T follicular helper cell (primary cell): Measurements from ENCODE around the gene SFTPA2.
A peak's percentile ranks its signal among the peaks of the same experiment; 100 is the strongest.
"Not testable (repeated sequence)": the region's sequence is repeated elsewhere in the genome, so short reads cannot be mapped to it uniquely, and the experiment has no call there.

Experiments
- DNase-seq: peaks from one replicate; pipeline ENCODE4 v3.0.0-alpha.2; 2020; ENCODE audit warnings: low read depth
- total RNA-seq, 2 experiments: gene quantifications; one replicate each; lab custom pipeline; 2026; lab: John Stamatoyannopoulos, UW

Gene SFTPA2
- total RNA-seq = 0 reads per million in 2 experiments

DNA sequence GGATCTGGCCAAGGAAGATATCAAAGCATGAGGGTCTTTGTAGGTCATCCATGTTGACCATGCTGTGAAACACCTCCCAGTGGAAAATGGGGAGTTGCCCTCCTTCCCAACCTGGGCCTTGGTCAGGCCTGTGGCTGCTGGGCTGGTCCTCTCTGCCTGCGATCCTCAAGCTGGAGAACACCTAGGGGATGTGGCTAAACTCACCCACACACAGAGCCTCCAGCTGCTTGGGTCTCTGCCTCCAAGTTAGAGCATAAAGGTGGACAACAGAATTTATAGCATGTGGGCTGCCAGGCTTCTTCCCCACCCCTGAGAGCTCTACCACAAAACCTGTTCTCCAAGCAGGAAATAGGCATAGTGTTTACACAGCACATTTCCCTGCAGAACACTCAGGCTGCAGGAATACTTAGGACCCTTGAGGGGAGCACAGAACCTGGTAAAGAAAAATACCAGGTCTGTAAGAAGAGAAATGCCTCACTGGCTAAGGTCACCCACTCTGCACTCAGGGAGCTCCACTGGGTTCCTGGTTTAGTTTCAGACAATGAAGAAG is at the start of gene SFTPA2:
TSS of gene SFTPA2 (minus strand) at position 248 of the 550 bp plus-strand sequence. CDS start 924 bp downstream, outside the sequence.
- no peak for DNase-seq

DNA sequence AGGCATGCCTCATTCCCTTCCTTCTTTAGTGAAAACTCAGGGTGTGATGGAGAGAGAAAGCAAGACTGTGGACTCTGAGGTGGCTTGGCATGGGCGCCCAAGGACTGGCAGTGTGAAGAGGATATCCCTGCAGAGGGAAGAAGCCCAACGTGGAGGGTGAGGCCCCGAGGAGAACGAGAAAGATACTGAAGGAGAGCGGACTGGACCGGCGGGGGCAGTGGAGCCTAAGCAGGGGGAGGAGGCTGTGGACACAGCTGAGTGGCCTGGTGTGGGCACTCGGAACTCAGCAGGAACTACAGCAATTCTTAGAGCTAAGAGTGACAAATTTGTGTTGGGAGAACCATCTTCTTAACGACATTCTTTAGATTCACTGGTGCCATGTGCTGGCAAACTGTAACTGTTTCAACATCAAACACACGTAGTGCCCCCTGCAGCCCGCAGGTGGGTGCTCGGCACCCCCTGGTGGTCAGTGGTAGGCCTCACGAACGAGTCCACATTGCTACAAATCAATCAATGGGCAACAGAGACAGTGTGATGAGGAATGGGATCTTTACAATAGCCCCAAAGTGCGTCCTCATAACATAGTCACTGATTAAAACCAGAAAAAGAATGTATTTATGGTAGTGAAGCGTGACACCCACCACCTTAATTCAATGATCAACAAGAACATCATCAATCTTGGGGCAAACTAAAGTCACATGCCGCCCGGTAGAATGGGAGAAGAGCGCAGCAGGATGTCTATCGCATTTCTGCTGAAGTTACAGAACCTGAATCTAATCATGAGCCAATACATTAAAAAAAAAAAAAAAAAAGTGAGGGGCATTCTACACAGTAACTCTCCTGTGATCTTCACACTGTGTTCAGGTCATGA is 48.5 kb upstream of the SFTPA2 start:
- DNase-seq = no peak

DNA sequence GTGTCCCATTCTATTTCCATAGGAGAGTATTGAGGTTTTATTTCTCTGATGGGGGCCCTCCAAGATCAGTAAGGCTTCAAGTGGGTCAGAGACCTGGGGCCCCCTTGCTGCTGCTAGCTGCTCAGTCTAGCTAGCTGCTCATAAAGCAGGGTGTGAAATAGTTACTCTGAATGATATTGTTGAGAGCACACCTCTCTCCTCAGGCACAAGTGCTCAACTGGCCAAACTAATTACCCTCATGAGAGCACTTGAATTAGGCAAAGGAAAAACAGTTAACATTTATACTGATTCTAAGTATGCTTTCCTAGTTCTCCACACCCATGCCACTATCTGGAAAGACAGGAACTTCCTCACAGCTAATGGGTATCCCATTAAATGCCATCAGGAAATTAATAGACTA is 45.1 kb upstream of the SFTPA2 start:
- no peak for DNase-seq

DNA sequence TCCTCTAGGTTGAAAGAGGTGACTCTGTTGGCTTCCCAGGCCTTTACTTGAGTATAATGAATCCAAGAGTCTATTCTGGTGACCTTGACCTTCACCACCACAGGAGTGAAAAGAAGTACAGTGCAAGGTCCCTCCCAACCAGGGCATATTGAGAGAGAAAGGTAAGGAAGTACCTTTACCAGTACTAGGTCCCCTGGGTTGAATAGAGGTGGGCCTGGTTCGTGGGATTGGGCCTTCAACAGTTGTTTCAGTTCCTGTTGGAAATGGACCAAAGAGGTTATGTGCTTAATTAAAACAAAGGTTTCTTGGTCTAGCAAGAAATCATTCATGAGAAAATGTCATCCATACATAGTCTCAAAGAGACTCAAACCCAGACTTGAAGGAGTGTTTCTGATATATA is 44.1 kb upstream of the SFTPA2 start:
- DNase-seq = no peak

DNA sequence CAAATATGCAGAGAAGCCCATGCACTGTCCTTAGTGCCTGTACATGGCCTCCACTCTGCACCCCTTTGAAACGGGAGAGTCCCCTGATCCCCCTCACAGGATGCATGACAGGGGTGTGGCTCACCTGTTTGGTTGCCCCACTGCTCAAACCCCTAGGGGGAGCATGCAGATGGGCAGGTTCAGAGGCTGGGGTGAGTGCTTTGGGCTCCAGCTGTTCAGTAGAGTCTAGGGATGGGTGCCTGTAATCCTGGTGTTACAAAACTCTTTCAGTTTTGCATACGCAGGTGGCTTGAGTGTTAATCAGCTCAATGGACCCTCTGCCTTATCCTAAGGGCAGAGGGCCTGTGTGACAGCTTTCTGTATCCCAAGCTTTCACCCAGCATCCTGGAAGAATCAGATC is 42.7 kb upstream of the SFTPA2 start:
- no peak for DNase-seq

DNA sequence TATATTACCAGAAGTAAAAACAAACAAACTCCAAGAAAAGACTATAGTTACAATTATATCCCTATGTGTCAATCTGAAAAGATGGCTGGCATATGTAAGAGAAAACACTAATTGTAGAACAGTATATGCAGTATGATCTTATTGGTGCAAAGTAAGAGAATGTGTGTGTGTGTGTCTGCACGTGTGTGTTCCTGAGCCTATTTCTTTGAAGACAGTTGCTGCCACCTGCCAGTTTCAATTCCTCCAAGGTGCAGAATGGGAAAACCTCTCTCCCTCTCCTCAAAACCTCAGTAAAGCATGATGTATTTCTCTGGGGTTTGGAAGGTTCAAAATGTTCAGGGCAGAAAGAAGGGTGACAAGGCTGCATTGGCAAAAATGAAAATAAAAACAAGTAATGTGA is 41.7 kb upstream of the SFTPA2 start:
- DNase-seq = no peak

DNA sequence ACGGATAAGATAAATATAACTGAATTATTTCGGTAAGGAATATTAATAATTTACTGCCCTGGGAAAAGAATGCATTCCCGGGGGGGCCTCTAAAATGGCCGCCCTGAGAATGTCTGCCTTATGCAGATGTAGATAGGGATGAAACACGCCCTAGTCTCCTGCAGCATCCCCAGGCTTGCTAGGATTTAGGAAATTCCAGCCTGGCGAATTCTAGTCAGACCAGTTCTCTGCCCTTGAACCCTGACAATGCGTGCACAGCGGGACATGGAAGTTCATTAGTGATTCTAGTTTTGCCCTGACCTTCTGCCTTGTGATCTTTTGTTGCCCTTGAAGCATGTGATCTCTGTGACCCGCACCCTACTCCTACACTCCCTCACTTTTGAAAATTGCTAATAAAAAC is 39.4 kb upstream of the SFTPA2 start:
- not testable (repeated sequence) for DNase-seq

DNA sequence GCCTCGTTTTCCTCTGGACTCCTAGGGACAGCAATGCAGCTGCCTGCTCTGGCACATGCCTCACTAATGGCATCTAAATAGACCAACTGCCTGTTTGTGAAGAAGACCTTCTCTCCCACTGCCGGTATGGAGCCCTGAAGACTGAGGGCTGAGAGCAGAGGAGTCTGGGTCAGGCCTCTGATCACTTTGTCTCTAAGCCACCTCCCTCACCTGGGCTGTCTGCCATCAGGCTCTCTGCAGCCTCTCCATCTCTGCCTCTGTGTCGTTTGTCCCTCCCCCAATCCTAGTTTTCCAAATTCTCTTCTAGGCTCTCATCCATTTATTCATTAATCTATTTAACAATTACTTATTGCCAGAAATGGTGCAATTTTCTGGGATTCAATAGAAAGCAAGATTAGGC is 35.3 kb upstream of the SFTPA2 start:
- DNase-seq = no peak

DNA sequence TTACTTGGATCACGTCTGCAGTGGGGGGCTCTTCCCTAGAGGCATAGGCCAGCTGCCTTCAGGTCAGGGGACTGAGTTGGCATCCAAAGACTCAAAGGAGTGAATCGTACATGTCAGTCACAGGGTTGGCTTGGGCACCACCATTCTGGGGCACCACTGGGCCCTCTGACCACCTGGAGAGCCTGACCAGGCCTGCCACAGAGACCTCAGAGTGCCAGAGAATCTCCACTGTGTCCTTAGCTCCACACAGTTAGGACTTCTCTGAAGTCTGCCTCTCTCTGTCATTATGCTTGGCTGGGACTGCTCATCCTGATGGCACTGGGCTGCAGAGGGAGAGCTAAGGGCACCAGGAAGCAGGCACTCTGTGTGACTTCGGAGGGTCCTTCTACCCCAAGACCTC is 34.4 kb upstream of the SFTPA2 start:
- not testable (repeated sequence) for DNase-seq

DNA sequence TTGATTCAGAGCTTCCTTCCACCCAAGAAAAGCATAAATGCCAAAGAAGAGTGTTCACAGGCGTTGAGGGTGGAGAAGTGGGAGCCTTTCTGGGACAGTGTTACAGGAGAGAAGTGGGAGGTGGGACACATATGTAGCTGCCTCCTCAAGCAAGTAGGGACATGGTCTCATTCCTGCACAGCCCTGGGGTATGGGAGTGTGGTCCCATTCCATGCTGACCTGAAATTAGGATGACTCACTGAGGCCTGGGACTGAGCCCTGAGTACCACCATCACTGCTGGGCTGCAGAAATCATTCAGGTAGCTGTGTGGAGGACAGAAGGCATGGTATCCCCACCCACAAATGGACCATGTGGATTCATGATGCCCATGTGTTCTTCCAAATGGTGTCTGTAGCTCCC is 33.2 kb upstream of the SFTPA2 start:
- no peak for DNase-seq

DNA sequence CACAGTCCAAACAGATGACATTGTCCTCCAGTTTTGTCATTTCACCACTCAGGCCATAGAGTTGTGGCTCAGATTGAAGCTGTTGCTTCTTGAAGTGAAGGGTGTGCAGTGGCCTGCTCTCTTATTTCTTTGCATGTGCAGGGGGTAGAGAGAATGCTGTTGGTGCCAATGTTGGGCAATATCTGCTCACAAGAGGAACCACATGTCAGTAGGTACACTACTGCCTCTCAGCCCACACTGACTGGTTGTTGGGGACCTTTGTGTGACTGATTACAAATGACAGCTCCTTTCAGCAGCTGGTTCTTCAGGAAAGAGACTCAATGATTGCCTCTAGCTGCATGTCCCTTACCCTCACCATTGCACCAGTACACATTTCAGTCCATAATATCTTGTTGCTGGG is 28.6 kb upstream of the SFTPA2 start:
- DNase-seq = no peak

DNA sequence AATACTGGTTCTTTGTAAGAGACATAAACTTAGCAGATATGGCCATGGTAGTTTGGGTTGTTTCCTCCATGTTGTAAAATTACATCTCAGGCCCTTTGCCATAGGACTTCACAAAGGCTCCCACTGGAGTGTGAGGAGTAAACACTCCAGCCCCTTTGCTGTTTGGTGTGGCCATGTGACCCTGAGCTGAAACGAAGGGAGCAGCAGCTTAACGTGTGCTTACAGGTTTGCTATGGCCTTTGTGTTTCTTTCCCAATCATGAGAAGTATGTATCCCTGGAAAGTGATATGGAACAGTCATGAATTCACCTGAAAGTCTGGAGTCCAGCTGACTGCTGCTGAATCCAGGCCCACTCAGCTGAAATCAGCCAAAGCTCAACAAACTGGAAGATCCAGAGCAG is 26.7 kb upstream of the SFTPA2 start:
- DNase-seq = no peak

DNA sequence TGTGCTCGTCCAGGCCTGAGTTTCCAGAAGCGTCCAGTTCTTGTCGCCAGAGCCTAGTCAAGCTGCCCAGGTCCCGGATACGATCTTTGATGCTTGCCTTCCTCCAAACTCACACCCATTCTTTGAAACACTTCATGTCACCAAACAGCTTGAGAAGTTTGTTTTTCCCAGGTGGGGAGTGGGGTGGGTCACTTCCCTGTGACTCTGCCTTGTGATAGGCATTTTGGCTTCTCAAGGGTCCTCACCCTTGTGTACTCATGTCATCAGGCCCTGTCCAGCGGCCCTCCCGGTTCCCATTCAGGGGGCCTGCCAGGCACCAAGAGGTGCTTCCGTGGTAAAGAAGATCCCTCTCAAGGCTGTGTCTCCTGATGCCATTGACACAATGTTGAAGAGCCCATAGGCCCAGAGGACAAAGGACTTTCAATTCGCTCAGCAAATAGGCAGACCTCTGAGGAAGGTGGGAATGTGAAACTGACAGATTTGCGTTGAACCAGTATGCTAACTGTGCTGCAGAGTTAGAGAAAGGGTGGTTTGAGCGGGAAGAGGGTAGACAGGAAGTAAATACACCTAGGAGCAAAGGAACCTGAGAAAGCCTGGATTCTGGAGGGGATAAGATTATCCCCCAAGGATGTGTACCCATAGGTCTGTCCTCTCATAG is 25.8 kb upstream of the SFTPA2 start:
- DNase-seq = no peak

DNA sequence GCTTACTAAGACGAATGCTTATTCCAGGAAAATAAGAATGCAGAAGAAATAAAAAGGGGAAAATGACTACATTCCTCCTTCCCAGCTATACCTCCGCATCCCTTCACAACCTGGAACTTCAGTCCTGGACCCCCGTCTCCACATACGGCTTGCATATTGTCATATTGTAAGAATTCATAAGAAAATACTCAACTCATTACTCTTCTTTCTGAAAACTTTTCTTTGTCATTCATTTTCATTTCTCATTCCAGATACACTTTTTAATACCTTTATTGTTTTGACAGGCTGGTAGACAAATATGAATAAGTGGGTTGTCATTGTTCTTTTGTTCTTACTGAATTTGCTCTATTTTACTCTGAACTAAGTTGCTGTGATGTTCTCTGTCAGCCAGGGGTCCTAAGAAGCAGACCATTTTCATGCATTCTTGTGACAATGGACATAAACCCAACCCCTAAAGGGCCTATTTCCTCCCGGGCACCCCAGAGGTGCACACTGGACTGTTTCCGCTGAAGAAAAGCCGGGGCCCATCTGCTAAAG is 23.3 kb upstream of the SFTPA2 start:
- DNase-seq = no peak

DNA sequence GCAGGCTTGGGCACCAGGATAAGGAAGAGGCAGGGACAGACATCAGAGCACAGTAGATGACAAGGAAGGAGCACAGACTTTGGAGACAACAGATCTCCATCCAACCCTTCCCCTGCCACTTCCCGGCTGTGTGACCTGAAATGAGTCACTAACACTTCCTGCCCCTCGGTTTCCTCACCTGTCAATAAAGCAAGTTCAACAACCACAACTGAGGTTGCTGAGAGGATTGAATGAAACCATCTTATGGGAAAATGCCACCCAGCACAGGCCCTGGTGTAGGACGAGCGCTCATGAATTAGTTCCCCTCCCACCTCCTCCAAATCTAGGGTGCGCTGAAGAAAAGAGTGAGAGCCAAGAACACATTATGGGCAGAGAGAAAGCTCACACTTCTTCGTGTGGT is 22.7 kb upstream of the SFTPA2 start:
- DNase-seq = not testable (repeated sequence)

DNA sequence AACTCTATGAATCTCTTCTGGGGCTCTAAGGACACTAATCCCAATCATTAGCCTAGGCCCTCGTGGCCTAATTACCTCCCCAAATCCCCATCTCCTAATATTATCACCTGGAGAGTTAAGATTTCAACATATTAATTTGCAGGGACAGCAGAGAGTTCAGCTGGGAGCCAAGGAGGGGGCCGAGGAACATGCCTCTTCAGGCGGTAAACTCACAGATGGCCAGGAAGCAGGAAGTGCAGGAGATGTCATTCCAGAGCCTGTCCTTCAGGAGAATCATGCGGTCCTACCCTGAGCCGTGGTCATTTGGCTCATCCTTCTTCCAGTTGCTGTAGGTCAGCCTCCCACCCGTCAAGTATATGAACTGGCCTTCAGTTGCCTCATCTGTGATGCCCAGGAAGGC is 21.9 kb upstream of the SFTPA2 start:
- no peak for DNase-seq

DNA sequence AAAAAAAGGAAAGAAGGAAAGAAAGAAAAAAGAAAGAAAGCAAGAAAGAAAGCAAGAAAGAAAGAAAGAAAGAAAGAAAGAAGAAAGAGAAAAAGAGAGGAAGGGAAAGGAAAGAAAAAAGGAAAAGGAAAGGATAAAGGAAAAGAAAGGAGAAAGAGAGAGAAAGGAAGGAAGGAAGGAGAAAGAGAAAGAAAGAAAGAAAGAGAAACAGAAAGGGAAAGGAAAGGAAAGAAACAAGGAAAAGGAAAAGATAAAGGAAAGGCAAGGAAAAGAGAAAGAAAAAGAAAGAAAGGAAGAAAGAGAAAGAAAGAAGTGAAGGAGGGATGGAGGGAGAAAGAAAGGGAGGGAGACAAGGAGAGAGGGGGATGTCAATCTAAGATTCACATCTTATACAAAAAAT is 20.8 kb upstream of the SFTPA2 start:
- DNase-seq = no peak

DNA sequence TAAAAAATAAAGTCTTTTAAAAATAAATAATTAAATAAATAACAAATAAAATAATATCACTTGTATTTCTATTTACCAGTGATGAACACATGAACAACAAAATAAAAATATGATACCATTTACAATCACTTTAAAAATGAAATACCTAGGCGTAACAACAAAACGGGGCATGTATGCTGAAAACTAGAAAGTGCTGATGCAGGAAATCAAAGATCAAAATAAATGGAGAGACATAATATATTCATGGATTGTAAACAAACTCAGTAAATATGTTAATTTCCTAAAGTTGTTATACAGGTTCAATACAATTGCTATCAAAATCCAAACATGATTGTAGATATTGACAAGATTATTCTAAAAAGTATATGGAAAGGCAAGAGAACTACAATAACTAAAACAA is 19.2 kb upstream of the SFTPA2 start:
- DNase-seq = no peak

DNA sequence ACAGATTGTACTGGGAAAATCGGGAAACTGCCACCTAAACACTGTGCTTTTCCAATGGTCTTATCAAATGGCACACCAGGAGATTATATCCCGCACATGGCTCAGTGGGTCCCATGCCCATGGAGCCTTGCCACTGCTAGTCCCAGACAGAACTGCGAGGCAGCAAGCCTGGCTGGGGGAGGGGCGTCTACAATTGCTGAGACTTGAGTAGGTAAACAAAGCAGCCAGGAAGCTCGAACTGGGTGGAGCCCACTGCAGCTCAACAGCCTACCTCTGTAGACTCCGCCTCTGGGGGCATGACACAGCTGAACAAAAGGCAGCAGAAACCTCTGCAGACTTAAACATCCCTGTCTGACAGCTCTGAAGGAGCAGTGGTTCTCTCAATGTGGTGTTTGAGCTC is 10.4 kb upstream of the SFTPA2 start:
- not testable (repeated sequence) for DNase-seq

DNA sequence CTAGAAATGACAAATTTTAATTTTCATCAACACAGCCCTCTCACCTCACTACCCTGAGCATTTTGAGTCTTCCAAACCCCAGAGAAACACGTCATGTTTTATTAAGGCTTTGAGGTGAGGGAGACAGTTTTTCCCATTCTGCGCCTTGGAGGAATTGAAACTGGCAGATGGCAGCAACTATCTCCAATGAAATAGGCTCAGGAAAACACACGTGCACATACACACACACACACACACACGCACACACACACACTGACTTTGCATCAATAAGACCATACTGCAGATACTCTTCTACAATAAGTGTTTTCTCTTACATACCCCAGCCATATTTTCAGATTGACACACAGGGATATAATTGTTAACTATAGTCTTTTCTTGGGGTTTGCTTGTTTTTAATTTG is 3.2 kb upstream of the SFTPA2 start:
- no peak for DNase-seq

DNA sequence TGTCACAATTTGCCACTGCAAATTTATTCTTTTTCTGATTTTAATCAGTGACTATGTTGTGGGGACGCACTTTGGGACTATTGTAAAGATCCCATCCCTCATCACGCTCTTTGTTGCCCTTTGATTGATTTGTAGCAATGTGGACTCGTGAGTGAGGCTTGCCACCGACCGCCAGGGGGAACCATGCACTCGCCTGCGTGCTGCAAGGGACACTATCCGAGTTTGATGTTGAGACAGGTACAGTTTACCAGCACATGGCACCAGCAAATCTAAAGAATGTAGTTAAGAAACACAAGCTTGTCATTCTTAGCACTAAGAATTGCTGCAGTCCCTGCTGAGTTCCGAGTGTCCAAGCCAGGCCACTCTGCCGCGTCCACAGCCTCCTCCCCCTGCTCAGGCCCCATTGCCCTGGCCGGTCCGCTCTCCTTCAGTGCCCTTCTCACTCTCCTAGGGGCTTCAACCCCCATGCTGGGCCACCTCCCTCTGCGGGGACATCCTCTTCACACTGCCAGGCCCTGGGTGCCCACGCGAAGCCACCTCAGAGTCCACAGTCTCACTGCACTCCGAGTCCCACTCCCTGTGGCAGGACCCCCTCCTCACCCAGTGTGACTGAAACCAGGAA is 2.0 kb upstream of the SFTPA2 start:
- DNase-seq = peak; percentile 33

DNA sequence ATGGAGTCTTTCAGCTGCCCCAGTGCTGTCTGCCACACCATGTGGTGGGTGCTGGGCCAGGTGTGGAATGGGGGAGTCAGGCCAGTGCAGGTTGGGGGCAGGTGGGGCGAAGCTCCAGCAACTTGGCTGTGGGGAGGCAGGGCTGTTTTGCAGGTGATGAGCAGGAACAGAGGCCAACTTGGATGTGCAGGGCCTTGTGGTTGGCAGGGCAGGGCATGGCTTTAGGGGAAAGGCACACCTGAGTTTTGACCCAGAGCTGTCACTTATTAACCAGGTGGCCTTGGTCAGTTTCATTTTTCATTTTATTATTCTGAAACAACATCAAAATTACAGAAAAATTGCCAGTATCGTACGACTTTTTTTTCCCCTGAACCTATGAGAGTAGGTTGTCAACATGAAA is 1.1 kb upstream of the SFTPA2 start:
- no peak for DNase-seq
